SK-N-SH (cell line): ENCODE data around the gene WDR27. TPM values are rescaled to one million over a fixed set of nuclear protein-coding genes. Genes with fewer than 3 reads are reported as not detected.

Source experiments
- CTCF ChIA-PET: fragments of 300-600, 350-600 bp; formaldehyde crosslinking; extraction: SDS; loops from one replicate; lab custom pipeline; 2021; lab: Yijun Ruan, JAX
- POLR2A ChIA-PET: fragments of 350-600 bp; sonication (Branson Sonifier 250); formaldehyde crosslinking; extraction: SDS; loops from one replicate; lab custom pipeline; 2020; ENCODE audit warnings: antibody characterized with exemption, inconsistent platforms; lab: Yijun Ruan, JAX
- DNase-seq: peaks from one replicate; pipeline ENCODE4 v3.0.0; 2012
- H2AFZ ChIP-seq: fragments of 200-600 bp; sonication (generic); 2 replicates; pipeline ENCODE4 v1.8.1; 2016; ENCODE audit warnings: antibody characterized with exemption, mild to moderate bottlenecking, low read depth
- H3F3A ChIP-seq: fragments of 200-600 bp; sonication (generic); replicated peaks from 2 replicates; pipeline ENCODE3; 2016; ENCODE audit warnings: antibody characterized with exemption, mild to moderate bottlenecking; ENCODE audit not compliant: insufficient read depth
- H3K27ac ChIP-seq, 2 experiments: fragments of 200-500 bp in 1 of 2; fragments of 200-600 bp in 1 of 2; sonication (Bioruptor generic) in 1 of 2; sonication (generic), shearing (Covaris generic) in 1 of 2; 2 replicates each; pipeline versions ENCODE4 v1.5.1 to v1.6.1; 2014 to 2016; ENCODE audit warnings: low read depth in 2 of 2, inconsistent platforms in 1 of 2, low read length in 1 of 2, mild to moderate bottlenecking in 1 of 2, mixed read lengths in 1 of 2
- H3K27me3 ChIP-seq: fragments of 200-600 bp; sonication (generic), shearing (Covaris generic); 2 replicates; pipeline ENCODE4 v1.6.1; 2016; ENCODE audit warnings: mixed run types; ENCODE audit not compliant: insufficient read depth
- H3K36me3 ChIP-seq, 2 experiments: fragments of 200-500 bp in 1 of 2; fragments of 200-600 bp in 1 of 2; sonication (Bioruptor generic) in 1 of 2; sonication (generic) in 1 of 2; replicated peaks in 1 of 2; 2 replicates each; pipeline versions ENCODE3 to v1.5.1; 2014 to 2016; ENCODE audit warnings: low read length in 1 of 2, mild to moderate bottlenecking in 1 of 2; ENCODE audit not compliant: insufficient read depth in 2 of 2, control insufficient read depth in 1 of 2
- H3K4me1 ChIP-seq, 2 experiments: fragments of 200-500 bp in 1 of 2; fragments of 200-600 bp in 1 of 2; sonication (Bioruptor generic) in 1 of 2; sonication (generic), shearing (Covaris generic) in 1 of 2; 2 replicates each; pipeline versions ENCODE4 v1.5.1 to v1.6.1; 2014 to 2016; ENCODE audit warnings: low read depth in 1 of 2, low read length in 1 of 2, mixed run types in 1 of 2; ENCODE audit not compliant: insufficient read depth in 2 of 2, control insufficient read depth in 1 of 2
- H3K4me2 ChIP-seq: fragments of 200-600 bp; sonication (generic), shearing (Covaris generic); 2 replicates; pipeline ENCODE4 v1.6.1; 2017; ENCODE audit warnings: mixed run types
- H3K4me3 ChIP-seq, 2 experiments: fragments of 200-500 bp in 1 of 2; fragments of 200-600 bp in 1 of 2; sonication (Bioruptor generic) in 1 of 2; sonication (generic), shearing (Covaris generic) in 1 of 2; 2 replicates each; pipeline versions ENCODE4 v1.5.1 to v1.8.1; 2014 to 2016; ENCODE audit warnings: low read depth in 2 of 2, inconsistent platforms in 1 of 2, low read length in 1 of 2, mild to moderate bottlenecking in 1 of 2, mixed read lengths in 1 of 2, moderate library complexity in 1 of 2
- H3K79me2 ChIP-seq: fragments of 200-600 bp; sonication (generic); 2 replicates; pipeline ENCODE4 v1.8.1; 2017; ENCODE audit warnings: mild to moderate bottlenecking; ENCODE audit not compliant: insufficient read depth
- H3K9ac ChIP-seq: fragments of 200-600 bp; sonication (generic); 2 replicates; pipeline ENCODE4 v1.6.1; 2017; ENCODE audit warnings: mixed run types
- H3K9me2 ChIP-seq: fragments of 200-600 bp; sonication (generic); 2 replicates; pipeline ENCODE4 v1.6.1; 2017; ENCODE audit warnings: mixed run types
- H3K9me3 ChIP-seq: fragments of 200-600 bp; sonication (generic); 2 replicates; pipeline ENCODE4 v1.6.1; 2017; ENCODE audit warnings: mixed run types, mild to moderate bottlenecking, moderate library complexity
- H4K20me1 ChIP-seq: fragments of 200-600 bp; sonication (generic); 2 replicates; pipeline ENCODE4 v1.6.1; 2017; ENCODE audit warnings: mild to moderate bottlenecking, mixed run types; ENCODE audit not compliant: insufficient read depth
- ELF1 ChIP-seq: IDR thresholded peaks from 2 replicates; pipeline ENCODE4 v1.4.0; 2012
- EP300 ChIP-seq, 2 experiments: IDR thresholded peaks; 2 replicates each; pipeline versions ENCODE4 v1.4.0 to v1.6.1; 2012; ENCODE audit warnings: borderline replicate concordance in 1 of 2, low read depth in 1 of 2, low read length in 1 of 2
- FOXJ3 ChIP-seq: sonication (generic); formaldehyde crosslinking; IDR thresholded peaks from 2 replicates; pipeline ENCODE4 v1.5.1; 2020; ENCODE audit warnings: mild to moderate bottlenecking, missing genetic modification reagents
- GABPA ChIP-seq: IDR thresholded peaks from 2 replicates; pipeline ENCODE4 v1.4.0; 2012; ENCODE audit warnings: low read depth, mild to moderate bottlenecking
- GATA2 ChIP-seq: sonication (generic); formaldehyde crosslinking; IDR thresholded peaks from 2 replicates; pipeline ENCODE4 v1.5.0; 2020; ENCODE audit warnings: mild to moderate bottlenecking, missing genetic modification reagents
- JUND ChIP-seq: IDR thresholded peaks from 2 replicates; pipeline ENCODE4 v1.4.0; 2012
- NFIC ChIP-seq: IDR thresholded peaks from 2 replicates; pipeline ENCODE4 v1.4.0; 2012; ENCODE audit warnings: borderline replicate concordance
- NRF1 ChIP-seq: IDR thresholded peaks from 2 replicates; pipeline ENCODE4 v1.6.1; 2012; ENCODE audit warnings: low read depth, mild to moderate bottlenecking, low read length
- TAF1 ChIP-seq: IDR thresholded peaks from 2 replicates; pipeline ENCODE4 v1.6.1; 2012; ENCODE audit warnings: low read depth, mild to moderate bottlenecking, low read length, moderate library complexity, borderline replicate concordance
- TEAD4 ChIP-seq: IDR thresholded peaks from 2 replicates; pipeline ENCODE4 v1.4.0; 2012; ENCODE audit warnings: mild to moderate bottlenecking, borderline replicate concordance; ENCODE audit not compliant: insufficient read depth
- WGBS: methylation state at CpG from one replicate; pipeline ENCODE4 v1.1.6; 2017; ENCODE audit warnings: low lambda C conversion rate; 5-methylcytosine and 5-hydroxymethylcytosine counted together
- polyA plus RNA-seq, 3 experiments: library from polyadenylated mRNA; depleted of rRNA; stranded (reverse); fragments of >200 nt; gene quantifications; 2 replicates each; pipeline ENCODE4 v1.2.3, GENCODE V29; 2012
- TF ChIP-seq, protein P1 (sequence below): IDR thresholded peaks from 2 replicates; pipeline ENCODE4 v1.4.0; 2012; ENCODE audit warnings: low read depth
- TF ChIP-seq, protein P2 (sequence below): fragments of 150-350 bp; IDR thresholded peaks from 2 replicates; pipeline ENCODE4 v1.6.1; 2016; ENCODE audit warnings: mild to moderate bottlenecking, low read depth, low read length
- TF ChIP-seq, protein P3 (sequence below): fragments of 150-350 bp; IDR thresholded peaks from 2 replicates; pipeline ENCODE4 v1.6.1; 2017; ENCODE audit warnings: antibody characterized with exemption, low read length, low read depth, borderline replicate concordance
- TF ChIP-seq, protein P4 (sequence below): fragments of 200-600 bp; sonication (generic); IDR thresholded peaks from 2 replicates; pipeline ENCODE4 v1.6.1; 2017; ENCODE audit warnings: antibody characterized with exemption, mild to moderate bottlenecking, moderate library complexity

WDR27 gene
- polyA plus RNA-seq, 1 of the 3 experiments (the other 2 are of a cell fraction) = 55.6 TPM

DNA sequence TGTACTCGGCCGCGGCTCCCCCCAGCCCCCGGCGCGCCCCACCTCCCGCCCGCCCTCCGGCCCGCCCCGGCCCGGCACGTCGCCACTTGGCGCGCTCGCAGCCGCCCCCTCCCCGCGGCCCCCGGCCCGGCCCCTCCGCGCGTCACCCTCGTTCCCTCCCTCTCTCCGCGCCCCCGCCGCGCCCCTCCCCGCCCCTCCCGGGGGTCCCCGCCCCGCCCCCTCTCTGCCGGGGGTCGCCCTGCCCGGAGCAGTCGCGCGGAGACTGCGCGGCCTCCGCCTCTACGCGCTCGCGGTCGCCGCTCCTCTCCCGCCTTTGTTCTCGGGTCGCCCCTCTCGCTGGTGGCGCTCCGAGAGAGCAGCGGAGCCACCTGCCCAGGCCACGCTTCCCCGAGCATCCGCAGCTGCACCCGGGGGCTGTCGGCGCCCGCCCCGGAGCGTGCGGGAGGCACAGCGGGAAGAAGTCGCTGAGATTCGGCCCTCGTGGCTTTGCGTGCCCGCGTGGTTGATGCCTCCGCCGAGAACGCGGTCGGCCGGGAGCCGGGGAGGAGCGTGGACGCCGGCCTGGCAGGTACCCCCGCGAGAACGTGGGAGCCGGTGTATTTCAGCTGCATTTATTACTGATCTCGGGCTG lies 22.8 kb upstream of the WDR27 start, which contains the start of gene PHF10 (continued):
- TF ChIP-seq, protein P1, sequence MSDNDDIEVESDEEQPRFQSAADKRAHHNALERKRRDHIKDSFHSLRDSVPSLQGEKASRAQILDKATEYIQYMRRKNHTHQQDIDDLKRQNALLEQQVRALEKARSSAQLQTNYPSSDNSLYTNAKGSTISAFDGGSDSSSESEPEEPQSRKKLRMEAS = peak; percentile 86
- TF ChIP-seq EP300 (IDR thresholded peaks at IDR 0.05; ENCODE audit: borderline replicate concordance in 1 of 2, low read depth in 1 of 2, low read length in 1 of 2) = no peak
- no peak for TF ChIP-seq GABPA
- peak; percentile 17; the same call in 1 of the 2 replicates for TF ChIP-seq NRF1
- TF ChIP-seq, protein P2, sequence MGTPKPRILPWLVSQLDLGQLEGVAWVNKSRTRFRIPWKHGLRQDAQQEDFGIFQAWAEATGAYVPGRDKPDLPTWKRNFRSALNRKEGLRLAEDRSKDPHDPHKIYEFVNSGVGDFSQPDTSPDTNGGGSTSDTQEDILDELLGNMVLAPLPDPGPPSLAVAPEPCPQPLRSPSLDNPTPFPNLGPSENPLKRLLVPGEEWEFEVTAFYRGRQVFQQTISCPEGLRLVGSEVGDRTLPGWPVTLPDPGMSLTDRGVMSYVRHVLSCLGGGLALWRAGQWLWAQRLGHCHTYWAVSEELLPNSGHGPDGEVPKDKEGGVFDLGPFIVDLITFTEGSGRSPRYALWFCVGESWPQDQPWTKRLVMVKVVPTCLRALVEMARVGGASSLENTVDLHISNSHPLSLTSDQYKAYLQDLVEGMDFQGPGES = no peak
- no peak for TF ChIP-seq JUND
- no peak; the same call in 1 of the 2 replicates for TF ChIP-seq TAF1
- no peak for TF ChIP-seq ELF1
- TF ChIP-seq FOXJ3 (CRISPR knock-in tag) = no peak

DNA sequence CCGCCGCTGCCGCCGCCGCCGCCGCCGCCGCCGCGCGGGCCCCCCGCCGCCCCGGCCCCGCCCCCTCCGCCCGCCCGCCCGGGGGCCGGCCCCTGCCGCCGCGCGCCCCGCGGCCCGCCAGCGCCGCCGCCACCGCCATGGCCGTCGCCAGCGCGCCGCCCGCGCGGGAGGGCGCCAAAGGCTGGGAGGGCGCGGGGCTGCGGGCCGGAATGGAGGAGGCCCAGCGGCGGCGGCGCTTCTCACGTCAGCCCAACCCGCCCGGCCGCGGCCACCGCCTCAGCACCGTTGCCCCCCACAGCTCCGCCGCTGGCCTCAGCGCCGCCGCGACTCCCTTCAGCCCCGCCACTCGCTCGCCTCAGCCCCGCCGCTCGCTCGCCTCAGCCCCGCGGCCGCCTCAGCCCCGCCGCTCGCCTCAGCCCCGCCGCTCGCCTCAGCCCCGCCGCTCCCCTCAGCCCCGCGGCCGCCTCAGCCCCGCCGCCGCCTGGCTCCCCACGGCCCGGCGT lies 22.2 kb upstream of the WDR27 start:
- Histone ChIP-seq H3K36me3 (peaks cover 0 to 1% of the 10 kb centered on the region in 2 experiments), H3F3A (peaks cover 16% of the 10 kb centered on the region), H3K9me2 (no peaks in the 10 kb centered on the region), H3K4me2 (no peak overlapping the region), H3K4me1 (peaks cover 13 to 19% of the 10 kb centered on the region in 2 experiments; a peak in 3 of 4 replicates), H3K27me3 (no peaks in the 10 kb centered on the region), H3K27ac (peak overlapping the region in 1 of 2 experiments; percentile 92; a peak in 2 of 4 replicates), H3K4me3 (peak overlapping the region in 1 of 2 experiments; percentile 82; a peak in 2 of 4 replicates), H3K9ac (no peak overlapping the region), H2AFZ (no peak overlapping the region), H3K79me2 (peaks cover 45% of the 10 kb centered on the region), H3K9me3 (no peaks in the 10 kb centered on the region), H4K20me1 (peaks cover 20% of the 10 kb centered on the region)
- POLR2A ChIA-PET = interaction anchor here (0.7 to 2.2 kb wide), 3 partner anchors 19 to 158 kb away, joined by 3 to 14 read pairs (median 11); partner anchors contain the start of genes C6orf120 and WDR27
- CTCF ChIA-PET = interaction anchor here (2.1 to 2.6 kb wide), 2 partner anchors 21 to 66 kb away, joined by 6 to 7 read pairs; no protein-coding TSS in a partner anchor
- DNase-seq = peak; percentile 84
- TF ChIP-seq, protein P3, sequence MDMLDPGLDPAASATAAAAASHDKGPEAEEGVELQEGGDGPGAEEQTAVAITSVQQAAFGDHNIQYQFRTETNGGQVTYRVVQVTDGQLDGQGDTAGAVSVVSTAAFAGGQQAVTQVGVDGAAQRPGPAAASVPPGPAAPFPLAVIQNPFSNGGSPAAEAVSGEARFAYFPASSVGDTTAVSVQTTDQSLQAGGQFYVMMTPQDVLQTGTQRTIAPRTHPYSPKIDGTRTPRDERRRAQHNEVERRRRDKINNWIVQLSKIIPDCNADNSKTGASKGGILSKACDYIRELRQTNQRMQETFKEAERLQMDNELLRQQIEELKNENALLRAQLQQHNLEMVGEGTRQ = no peak
- TF ChIP-seq GATA2 (CRISPR knock-in tag) (no peak), NFIC (no peak), TEAD4 (no peak)
- TF ChIP-seq, protein P4, sequence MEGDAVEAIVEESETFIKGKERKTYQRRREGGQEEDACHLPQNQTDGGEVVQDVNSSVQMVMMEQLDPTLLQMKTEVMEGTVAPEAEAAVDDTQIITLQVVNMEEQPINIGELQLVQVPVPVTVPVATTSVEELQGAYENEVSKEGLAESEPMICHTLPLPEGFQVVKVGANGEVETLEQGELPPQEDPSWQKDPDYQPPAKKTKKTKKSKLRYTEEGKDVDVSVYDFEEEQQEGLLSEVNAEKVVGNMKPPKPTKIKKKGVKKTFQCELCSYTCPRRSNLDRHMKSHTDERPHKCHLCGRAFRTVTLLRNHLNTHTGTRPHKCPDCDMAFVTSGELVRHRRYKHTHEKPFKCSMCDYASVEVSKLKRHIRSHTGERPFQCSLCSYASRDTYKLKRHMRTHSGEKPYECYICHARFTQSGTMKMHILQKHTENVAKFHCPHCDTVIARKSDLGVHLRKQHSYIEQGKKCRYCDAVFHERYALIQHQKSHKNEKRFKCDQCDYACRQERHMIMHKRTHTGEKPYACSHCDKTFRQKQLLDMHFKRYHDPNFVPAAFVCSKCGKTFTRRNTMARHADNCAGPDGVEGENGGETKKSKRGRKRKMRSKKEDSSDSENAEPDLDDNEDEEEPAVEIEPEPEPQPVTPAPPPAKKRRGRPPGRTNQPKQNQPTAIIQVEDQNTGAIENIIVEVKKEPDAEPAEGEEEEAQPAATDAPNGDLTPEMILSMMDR = no peak
- WGBS = 0% methylated on average over 7 of the region's 89 CpGs
